Fibroblast of the conjunctiva (primary cell): ENCODE measurements around the gene EHMT2.
"Not testable (repeated sequence)": the region's sequence is repeated elsewhere in the genome, so short reads cannot be mapped to it uniquely, and the experiment has no call there.

Experiments used
- DNase-seq: peaks from one replicate; pipeline ENCODE4 v3.0.0-alpha.2; 2010; ENCODE audit warnings: low read depth

The EHMT2 gene

DNA sequence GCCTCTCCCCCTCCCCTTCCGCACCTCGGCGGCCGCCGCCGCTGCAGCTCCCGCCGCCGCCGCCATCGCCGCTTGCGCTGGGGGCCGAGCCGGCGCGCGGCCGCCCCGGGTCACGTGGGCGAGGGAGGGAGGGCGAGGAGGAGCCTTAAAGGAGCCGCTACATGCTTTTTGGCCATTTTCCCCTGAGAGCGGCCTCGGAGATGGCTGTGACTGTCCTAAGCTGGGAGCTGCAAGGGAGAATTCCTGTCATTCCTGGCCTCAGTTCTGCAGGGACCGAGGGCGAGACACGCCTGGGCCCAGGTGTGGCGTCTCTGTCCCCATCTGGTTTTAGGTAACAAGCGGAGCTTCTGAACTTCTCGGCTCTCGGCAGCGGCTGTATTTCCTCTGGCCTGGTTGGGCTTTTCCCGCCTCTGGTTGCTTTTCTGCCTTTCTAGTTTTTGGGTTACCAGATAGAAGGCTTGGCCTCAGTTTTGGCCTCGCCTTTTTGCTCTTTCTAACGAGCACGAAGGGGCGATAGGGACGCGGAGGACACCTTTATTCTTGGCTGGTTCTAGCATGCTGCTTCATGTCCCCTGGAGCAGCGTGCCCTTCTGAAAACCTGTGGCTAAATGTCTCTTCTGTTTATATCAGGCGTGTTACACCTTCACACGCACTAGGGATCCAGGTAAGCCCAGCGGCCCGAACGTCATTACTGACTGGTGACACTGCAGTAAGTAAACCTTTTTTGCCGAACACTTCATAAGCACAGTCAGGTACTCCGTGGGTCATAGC lies at the start of gene EHMT2:
EHMT2 (minus strand) TSS at position 87 of the 771 bp plus-strand sequence; CDS start at position 66, 21 bp downstream.
- peak; percentile 45 for DNase-seq

- DNase-seq = no peak
These were observed 49.7 kb upstream of the EHMT2 start for GRCh38 chr6:31947070-31947675.

GRCh38 chr6:31946370-31946885 lies 48.9 kb upstream of the EHMT2 start:
- DNase-seq = no peak

- DNase-seq = peak; percentile 84
These were observed 48.2 kb upstream of the EHMT2 start, which contains the start of gene CFB for GRCh38 chr6:31945507-31946369. TSS of gene CFB (plus strand) at chr6:31946095. CDS start at chr6:31946222, 127 bp downstream.

GRCh38 chr6:31945154-31945506 lies 47.6 kb upstream of the EHMT2 start:
- no peak for DNase-seq

DNA sequence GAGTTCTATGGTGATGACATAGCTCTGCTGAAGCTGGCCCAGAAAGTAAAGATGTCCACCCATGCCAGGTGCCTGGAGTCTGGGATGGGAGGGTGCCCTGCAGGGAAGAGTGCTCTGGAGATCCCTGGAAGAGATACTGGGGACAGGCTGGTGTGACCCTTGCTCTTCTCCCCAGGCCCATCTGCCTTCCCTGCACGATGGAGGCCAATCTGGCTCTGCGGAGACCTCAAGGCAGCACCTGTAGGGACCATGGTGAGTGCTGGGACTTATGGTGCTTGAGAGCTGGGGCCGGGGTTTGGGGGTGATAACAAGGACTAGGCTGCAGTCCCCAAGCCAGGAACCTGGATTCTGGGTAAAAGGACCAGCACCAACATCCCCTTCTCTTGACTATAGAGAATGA lies 46.2 kb upstream of the EHMT2 start:
- no peak for DNase-seq

DNA sequence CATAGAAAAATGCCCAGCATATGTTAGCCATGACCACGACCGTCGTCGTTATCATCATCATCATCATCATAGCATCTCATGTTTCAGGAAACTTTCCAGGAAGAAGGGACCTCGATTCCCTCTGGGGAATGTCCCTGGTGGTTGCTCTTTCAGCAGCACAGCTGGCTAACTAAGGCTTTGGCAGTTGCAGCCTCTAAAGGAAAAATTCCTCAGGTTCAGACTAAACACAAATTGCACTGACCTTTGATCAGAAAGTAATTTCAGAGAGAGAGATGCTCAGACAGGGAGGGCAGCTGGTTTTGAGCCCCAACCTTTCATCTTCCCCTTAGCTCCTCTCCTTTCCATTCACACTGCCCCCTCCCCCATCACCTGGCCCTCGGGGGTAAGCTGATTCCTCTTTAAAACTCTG lies 42.8 kb upstream of the EHMT2 start:
- DNase-seq = no peak

- DNase-seq = no peak
These were observed 38.3 kb upstream of the EHMT2 start for GRCh38 chr6:31935823-31936222.

GRCh38 chr6:31935021-31935420 lies 37.5 kb upstream of the EHMT2 start:
- no peak for DNase-seq

- no peak for DNase-seq
These were observed 36.0 kb upstream of the EHMT2 start for GRCh38 chr6:31933537-31933936.

GRCh38 chr6:31932137-31932536 lies 34.6 kb upstream of the EHMT2 start:
- not testable (repeated sequence) for DNase-seq

GRCh38 chr6:31930962-31931361 lies 33.5 kb upstream of the EHMT2 start:
- no peak for DNase-seq

DNA sequence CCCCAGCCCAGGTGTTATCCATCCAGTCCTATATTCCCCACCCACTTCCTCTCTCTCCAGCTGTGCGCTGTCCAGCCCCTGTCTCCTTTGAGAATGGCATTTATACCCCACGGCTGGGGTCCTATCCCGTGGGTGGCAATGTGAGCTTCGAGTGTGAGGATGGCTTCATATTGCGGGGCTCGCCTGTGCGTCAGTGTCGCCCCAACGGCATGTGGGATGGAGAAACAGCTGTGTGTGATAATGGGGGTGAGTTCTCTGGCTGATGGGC lies 31.1 kb upstream of the EHMT2 start:
- no peak for DNase-seq

DNA sequence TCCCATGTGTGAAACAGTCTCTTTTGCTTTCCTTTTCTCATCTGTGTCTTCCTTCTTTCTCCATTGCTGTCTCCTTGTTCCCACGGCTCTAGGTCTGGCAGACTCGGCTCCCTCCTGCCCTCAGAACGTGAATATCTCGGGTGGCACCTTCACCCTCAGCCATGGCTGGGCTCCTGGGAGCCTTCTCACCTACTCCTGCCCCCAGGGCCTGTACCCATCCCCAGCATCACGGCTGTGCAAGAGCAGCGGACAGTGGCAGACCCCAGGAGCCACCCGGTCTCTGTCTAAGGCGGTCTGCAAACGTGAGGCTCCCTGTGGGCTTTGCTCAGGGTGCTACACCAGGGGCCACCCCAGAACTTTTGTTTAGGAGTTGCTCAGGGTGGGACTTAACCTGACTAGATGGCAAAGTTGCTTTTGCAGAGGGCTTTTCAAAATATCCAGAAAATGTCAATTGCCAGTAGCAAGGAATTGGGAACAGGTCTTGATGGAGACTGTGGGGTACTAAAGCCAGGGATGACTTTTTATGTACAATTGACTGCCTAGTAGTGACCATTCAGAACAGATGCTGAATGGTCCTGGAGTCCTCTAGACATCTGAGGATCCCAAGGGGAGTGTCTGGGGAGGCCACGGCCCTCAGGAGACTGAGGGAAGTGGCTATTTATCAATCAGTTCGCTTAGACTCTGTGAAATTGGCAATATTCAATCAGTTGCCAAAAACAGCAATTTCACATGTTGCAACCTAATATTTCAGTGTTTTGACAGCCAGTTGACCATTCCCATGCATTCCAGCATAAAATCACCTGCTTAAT lies 30.6 kb upstream of the EHMT2 start:
- no peak for DNase-seq

DNA sequence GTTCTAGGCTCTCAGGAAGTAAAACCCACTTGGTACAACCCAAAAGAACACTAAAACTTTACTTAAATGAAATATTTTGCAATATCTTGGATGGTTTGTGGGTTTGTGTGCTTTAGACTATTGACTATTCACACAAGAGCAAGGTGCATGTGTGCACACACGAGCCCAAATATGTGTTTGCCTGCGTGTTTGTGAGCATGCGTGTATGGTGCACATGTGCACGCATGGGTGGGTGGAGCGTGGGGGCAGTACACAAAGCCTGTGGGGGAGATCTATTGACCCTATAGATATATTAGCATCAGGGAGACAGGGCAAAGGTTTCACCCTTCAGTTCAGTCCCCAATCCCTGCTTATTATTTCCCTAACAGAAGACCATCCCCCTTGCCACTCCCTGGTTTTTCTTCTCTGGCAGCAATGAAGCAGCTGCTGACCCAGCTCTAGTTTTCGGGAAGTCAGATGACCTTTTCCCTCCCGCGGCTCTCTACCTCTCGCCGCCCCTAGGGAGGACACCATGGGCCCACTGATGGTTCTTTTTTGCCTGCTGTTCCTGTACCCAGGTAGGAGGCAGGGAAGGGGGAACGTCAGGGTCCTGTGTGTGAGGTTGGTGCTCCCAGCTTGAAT lies 29.9 kb upstream of the EHMT2 start, which contains the start of gene C2:
C2 (plus strand) TSS at position 476 of the 621 bp plus-strand sequence; CDS start at position 512, 36 bp downstream.
- DNase-seq = no peak

GRCh38 chr6:31922942-31923341 lies 25.4 kb upstream of the EHMT2 start:
- no peak for DNase-seq

GRCh38 chr6:31920811-31921210 lies 23.3 kb upstream of the EHMT2 start:
- no peak for DNase-seq

GRCh38 chr6:31919624-31920303 lies 22.3 kb upstream of the EHMT2 start:
- no peak for DNase-seq

DNA sequence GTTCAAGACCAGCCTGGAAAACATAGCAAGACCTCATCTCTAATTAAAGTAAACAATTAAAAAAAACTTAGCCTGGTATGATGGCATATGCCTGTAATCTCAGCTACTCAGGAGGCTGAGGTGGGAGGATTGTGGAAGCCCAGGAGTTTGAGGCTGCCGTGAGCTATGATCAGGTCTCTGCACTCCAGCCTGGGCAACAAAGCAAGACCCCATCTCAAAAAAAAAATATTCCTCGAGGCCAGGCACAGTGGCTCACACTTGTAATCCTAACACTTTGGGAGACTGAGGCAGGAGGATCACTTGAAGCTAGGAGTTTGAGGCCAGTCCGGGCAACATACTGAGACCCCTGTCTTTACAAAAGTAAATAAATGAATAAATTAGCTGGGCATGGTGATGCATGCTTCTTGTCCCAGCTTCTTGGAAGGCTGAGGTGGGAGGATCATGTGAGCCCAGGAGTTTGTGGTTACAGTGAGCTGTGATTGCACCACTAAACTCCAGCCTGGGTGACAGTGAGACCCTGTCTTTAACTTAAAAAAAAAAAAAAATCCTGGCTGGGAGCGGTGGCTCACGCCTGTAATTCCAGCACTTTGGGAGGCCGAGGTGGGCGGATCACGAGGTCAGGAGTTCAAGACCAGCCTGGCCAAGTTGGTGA lies 20.7 kb upstream of the EHMT2 start:
- no peak for DNase-seq

DNA sequence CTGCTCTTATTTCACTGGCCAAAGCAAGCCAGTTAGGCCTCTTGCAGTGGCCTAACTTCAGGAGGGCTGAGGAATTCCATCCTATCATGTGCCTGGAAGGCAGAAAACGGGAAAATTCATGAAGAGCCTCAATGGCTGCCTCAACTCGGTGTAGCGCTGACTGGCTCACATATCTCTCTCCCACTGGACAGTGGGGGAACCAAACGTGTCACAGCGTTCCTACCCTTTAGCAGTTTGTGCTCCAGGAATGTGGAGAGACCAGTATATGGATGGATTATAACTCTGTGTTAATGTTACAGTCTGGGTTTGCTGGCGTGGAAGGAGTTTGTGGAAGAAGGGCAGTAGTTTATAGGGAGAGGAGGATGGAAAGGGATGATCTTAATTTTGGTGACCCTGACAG lies 18.3 kb upstream of the EHMT2 start:
- DNase-seq = no peak
